G401.6 (cell line): Measurements from ENCODE around the gene RPL22L1.
"Not testable (repeated sequence)": the region's sequence is repeated elsewhere in the genome, so short reads cannot be mapped to it uniquely, and the experiment has no call there.

Experiments
- FAIRE-seq: peaks from 2 replicates; lab custom pipeline; 2012; peaks lifted over from hg19 to GRCh38; lab: Jason Lieb, UNC

Gene RPL22L1

GRCh38 chr3:170829546-170830272, 40.3 kb downstream of the RPL22L1 start:
- FAIRE-seq = no peak

DNA sequence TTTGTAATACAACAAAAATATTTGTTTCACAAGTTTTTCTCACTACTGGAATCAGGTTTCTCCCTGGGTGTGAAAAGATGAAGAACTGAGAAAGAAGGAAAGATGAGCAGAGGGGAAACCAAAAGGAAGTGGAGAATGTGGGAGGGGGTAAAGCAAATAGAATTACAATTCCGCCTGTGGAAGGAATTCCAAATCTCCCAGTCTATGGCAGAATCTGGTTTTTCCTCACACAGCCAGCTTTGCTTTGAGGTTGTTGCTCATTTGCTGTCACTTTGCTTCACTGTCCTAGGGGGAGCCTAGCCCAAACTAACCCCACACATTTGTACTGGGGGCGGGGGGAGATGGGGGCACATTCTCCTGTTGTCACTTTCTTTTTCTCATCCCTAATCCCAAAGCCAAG, 43.9 kb downstream of the RPL22L1 start:
- no peak for FAIRE-seq

DNA sequence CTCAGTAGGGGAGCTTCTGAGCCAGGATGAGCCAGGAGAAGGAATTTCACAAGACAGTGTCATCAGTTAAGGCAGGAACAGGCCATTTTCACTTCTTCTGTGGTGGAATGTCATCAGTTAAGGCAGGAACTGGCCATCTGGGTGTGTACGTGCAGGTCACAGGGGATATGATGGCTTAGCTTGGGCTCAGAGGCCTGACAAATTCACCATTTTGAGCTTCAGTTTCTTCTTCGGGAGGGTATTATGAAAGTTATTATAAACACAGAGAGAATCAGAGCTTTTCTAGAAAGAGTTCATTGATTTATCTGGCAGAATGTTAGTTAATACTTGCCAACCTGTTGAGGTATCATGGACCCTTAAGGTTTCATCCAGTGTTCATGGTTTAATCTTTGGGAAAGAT, 46.4 kb downstream of the RPL22L1 start:
- not testable (repeated sequence) for FAIRE-seq

- not testable (repeated sequence) for FAIRE-seq
Observed at GRCh38 chr3:170818325-170818724, 51.7 kb downstream of the RPL22L1 start.

DNA sequence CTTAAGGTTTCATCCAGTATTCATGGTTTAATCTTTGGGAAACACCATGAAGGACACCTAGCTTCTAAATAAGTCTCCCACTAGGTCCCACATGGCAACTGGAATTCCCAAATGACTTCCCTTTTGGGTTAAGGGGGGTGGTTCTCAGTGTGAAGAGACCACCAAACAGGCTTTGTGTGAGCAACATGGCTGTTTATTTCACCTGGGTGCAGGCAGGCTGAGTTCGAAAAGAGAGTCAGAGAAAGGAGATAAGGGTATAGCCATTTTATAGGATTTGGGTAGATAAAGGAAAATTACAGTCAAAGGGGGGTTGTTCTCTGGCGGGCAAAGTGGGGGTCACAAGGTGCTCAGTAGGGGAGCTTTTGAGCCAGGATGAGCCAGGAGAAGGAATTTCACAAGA, 52.5 kb downstream of the RPL22L1 start:
- FAIRE-seq = not testable (repeated sequence)

DNA sequence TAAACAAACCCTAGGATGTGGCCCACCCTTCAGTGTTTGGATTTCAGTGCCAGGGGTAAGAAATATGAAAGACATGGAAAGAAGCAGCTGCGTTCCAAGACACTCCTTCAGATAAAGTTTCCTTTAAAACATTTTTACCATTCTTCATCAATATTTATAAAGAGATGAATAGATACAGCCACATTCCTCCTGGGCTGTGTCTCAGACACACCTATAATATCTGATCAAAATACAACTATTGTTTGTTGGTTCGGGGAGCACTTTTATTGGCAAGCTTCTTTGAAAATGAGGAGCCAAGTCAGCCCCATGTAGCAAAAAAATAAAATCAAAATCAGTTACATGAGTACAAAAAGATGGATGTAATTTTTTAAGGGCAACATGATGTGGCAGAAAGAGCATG, 53.2 kb downstream of the RPL22L1 start:
- FAIRE-seq = no peak

GRCh38 chr3:170816341-170816740, 53.7 kb downstream of the RPL22L1 start:
- no peak for FAIRE-seq

GRCh38 chr3:170815936-170816335, 54.1 kb downstream of the RPL22L1 start:
- FAIRE-seq = no peak

- FAIRE-seq = no peak
Observed at GRCh38 chr3:170815340-170815739, 54.7 kb downstream of the RPL22L1 start.
